ENCODE results near the gene DKK3. TPM values are rescaled to one million over a fixed set of nuclear protein-coding genes. Genes with fewer than 3 reads are reported as not detected.
"Not testable (repeated sequence)": the region's sequence is repeated elsewhere in the genome, so short reads cannot be mapped to it uniquely, and the experiment has no call there.

Gene DKK3
- total RNA-seq, 1 donor: 72.4 TPM

DNA sequence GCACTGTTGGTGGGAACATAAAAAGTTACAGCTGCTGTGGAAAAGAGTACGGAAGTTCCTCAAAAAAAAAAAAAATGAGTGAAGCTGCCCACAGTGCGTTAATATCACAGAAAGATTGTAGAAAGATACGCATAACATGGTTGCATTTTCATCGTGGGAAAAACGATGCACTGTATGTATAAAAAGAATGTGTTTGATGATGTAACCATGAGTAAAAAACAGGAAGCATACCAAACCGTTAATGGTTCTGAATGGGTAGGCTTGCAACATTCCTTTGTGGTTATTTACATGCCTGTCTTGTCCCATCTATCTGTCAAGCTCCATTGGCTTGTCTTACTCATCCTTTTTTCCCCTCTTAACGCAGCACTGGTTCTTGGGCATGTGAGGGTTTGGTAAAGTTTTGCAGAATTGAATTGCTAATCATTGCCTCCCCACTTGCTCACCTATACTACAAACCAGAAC, 33.8 kb upstream of the DKK3 start:
- peak; percentile 80 for DNase-seq (ENCODE audit: insufficient read length, low spot score, missing footprints)
- no peaks in the 10 kb centered on the region for H3K9me3 ChIP-seq (ENCODE audit: low read depth, low read length)
- H3K4me1 ChIP-seq (ENCODE audit: insufficient read depth, low read length): peaks cover 37% of the 10 kb centered on the region
- no peaks in the 10 kb centered on the region for H3K36me3 ChIP-seq (ENCODE audit: insufficient read depth, low read length)
- no peaks in the 10 kb centered on the region for H4K20me1 ChIP-seq (ENCODE audit: insufficient read depth, low read length)
- no peak for TF ChIP-seq CTCF (IDR thresholded peaks at IDR 0.05; ENCODE audit: extremely low read depth, low read depth, low read length)
- no peak overlapping the region for H3K4me3 ChIP-seq (ENCODE audit: insufficient read depth, low read length)
- no peaks in the 10 kb centered on the region for H3K27me3 ChIP-seq (ENCODE audit: insufficient read depth, low read length)
- H3K4me2 ChIP-seq (ENCODE audit: insufficient read depth, low read length): peak overlapping the region; percentile 46
- peak overlapping the region; percentile 84 for H3K27ac ChIP-seq (ENCODE audit: low read depth, low read length)
- H2AFZ ChIP-seq (ENCODE audit: low read length): no peak overlapping the region
- H3K79me2 ChIP-seq (ENCODE audit: insufficient read depth, low read length): no peaks in the 10 kb centered on the region

GRCh38 chr11:12040719-12041118, 32.3 kb upstream of the DKK3 start:
- H3K4me1 ChIP-seq (ENCODE audit: insufficient read depth, low read length): peaks cover 32% of the 10 kb centered on the region
- H2AFZ ChIP-seq (ENCODE audit: low read length); H3K4me3 ChIP-seq (ENCODE audit: insufficient read depth, low read length); H3K36me3 ChIP-seq (ENCODE audit: insufficient read depth, low read length); H3K79me2 ChIP-seq (ENCODE audit: insufficient read depth, low read length); H4K20me1 ChIP-seq (ENCODE audit: insufficient read depth, low read length); H3K4me2 ChIP-seq (ENCODE audit: insufficient read depth, low read length); DNase-seq (ENCODE audit: insufficient read length, low spot score, missing footprints); H3K27ac ChIP-seq (ENCODE audit: low read depth, low read length); H3K9me3 ChIP-seq (ENCODE audit: low read depth, low read length); H3K27me3 ChIP-seq (ENCODE audit: insufficient read depth, low read length): not testable (repeated sequence)

- Histone ChIP-seq H3K79me2 (ENCODE audit: insufficient read depth, low read length) (no peaks in the 10 kb centered on the region), H3K4me2 (ENCODE audit: insufficient read depth, low read length) (no peak overlapping the region), H2AFZ (ENCODE audit: low read length) (no peak overlapping the region), H3K4me3 (ENCODE audit: insufficient read depth, low read length) (no peak overlapping the region), H4K20me1 (ENCODE audit: insufficient read depth, low read length) (no peaks in the 10 kb centered on the region), H3K27me3 (ENCODE audit: insufficient read depth, low read length) (no peaks in the 10 kb centered on the region), H3K4me1 (ENCODE audit: insufficient read depth, low read length) (peaks cover 7% of the 10 kb centered on the region), H3K27ac (ENCODE audit: low read depth, low read length) (no peak overlapping the region), H3K36me3 (ENCODE audit: insufficient read depth, low read length) (no peaks in the 10 kb centered on the region), H3K9me3 (ENCODE audit: low read depth, low read length) (no peaks in the 10 kb centered on the region)
- DNase-seq (ENCODE audit: insufficient read length, low spot score, missing footprints): no peak
- no peak for TF ChIP-seq CTCF (IDR thresholded peaks at IDR 0.05; ENCODE audit: extremely low read depth, low read depth, low read length)
Observed at GRCh38 chr11:12032968-12033367, 24.5 kb upstream of the DKK3 start.

DNA sequence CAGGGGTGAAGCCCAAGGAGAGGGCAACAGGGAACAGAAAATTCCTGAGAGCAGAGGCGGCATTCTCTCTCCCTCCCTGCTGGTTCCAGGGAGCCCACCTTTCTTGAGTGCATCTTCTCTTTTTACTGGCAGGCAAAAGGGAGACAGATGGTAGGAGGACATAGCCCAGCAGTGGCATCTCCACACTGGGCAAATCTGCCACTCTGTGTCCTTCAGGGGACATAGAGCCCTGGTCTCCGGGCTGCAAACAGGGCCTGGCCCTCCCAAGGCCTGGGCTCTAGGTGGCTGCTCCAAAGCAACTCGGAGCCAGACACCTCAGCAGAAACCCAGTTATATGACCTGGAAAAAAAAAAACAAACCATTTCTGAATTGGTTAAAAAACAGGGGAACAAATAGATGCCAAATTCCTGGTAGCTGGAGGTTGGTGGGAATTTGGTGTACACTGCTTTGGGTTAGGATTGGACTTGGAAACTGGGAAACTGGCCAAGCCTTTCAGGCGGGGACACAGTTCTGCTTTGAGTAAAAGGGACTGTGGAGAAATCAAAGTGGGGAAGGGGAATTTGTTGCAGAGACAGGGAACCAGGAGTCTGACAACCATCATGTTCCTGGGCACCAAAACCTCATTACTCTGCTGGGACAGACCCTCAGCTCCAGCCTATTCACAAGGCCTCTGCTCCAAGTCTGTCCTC, 23.6 kb upstream of the DKK3 start:
- Histone ChIP-seq H4K20me1 (ENCODE audit: insufficient read depth, low read length) (no peaks in the 10 kb centered on the region), H2AFZ (ENCODE audit: low read length) (no peak overlapping the region), H3K27me3 (ENCODE audit: insufficient read depth, low read length) (no peaks in the 10 kb centered on the region), H3K79me2 (ENCODE audit: insufficient read depth, low read length) (no peaks in the 10 kb centered on the region), H3K4me1 (ENCODE audit: insufficient read depth, low read length) (peaks cover 7% of the 10 kb centered on the region), H3K36me3 (ENCODE audit: insufficient read depth, low read length) (no peaks in the 10 kb centered on the region), H3K9me3 (ENCODE audit: low read depth, low read length) (no peaks in the 10 kb centered on the region), H3K4me2 (ENCODE audit: insufficient read depth, low read length) (no peak overlapping the region), H3K27ac (ENCODE audit: low read depth, low read length) (no peak overlapping the region), H3K4me3 (ENCODE audit: insufficient read depth, low read length) (no peak overlapping the region)
- TF ChIP-seq CTCF (IDR thresholded peaks at IDR 0.05; ENCODE audit: extremely low read depth, low read depth, low read length): no peak
- no peak for DNase-seq (ENCODE audit: insufficient read length, low spot score, missing footprints)

Measured in osteoblast (primary cell).